WERI-Rb-1 (cell line): ENCODE data around the gene PHF19.

Experiments
- DNase-seq: peaks from one replicate; pipeline ENCODE4 v3.0.0-alpha.2; 2020
- H3K27ac ChIP-seq: fragments of 250-450 bp; sonication (Bioruptor Pico); 2 replicates; pipeline ENCODE4 v1.5.1; 2020; ENCODE audit warnings: mild to moderate bottlenecking, moderate library complexity
- H3K27me3 ChIP-seq: fragments of 250-450 bp; sonication (Bioruptor Pico); 2 replicates; pipeline ENCODE4 v1.5.1; 2021; ENCODE audit warnings: mild to moderate bottlenecking, low read depth, moderate library complexity; ENCODE audit not compliant: insufficient read depth, severe bottlenecking
- H3K36me3 ChIP-seq: fragments of 250-450 bp; sonication (Bioruptor Pico); 2 replicates; pipeline ENCODE4 v1.5.1; 2020; ENCODE audit warnings: mild to moderate bottlenecking, moderate library complexity
- H3K4me3 ChIP-seq: 2 replicates; pipeline ENCODE4 v1.5.1; 2011; ENCODE audit warnings: low read depth, mild to moderate bottlenecking, control low read depth, low read length
- H3K9me3 ChIP-seq: fragments of 250-450 bp; sonication (Bioruptor Pico); 2 replicates; pipeline ENCODE4 v1.5.1; 2021; ENCODE audit warnings: mild to moderate bottlenecking, moderate library complexity; ENCODE audit not compliant: severe bottlenecking
- CTCF ChIP-seq: IDR thresholded peaks from 2 replicates; pipeline ENCODE4 v1.5.1; 2011; ENCODE audit warnings: low read depth, mild to moderate bottlenecking, control low read depth, inconsistent platforms, low read length

The PHF19 gene

GRCh38 chr9:120850315-120850714, 26.7 kb downstream of the PHF19 start:
- Histone ChIP-seq H3K27me3 (no peaks in the 10 kb centered on the region), H3K4me3 (no peak overlapping the region), H3K36me3 (peaks cover 15% of the 10 kb centered on the region), H3K27ac (0 out of 2 replicates have a peak overlapping the region, but pooled peaks have one; percentile 8), H3K9me3 (no peaks in the 10 kb centered on the region)
- TF ChIP-seq CTCF, result no peak
- no peak for DNase-seq

- no peak for TF ChIP-seq CTCF
- Histone ChIP-seq H3K27ac (no peak overlapping the region), H3K36me3 (no peaks in the 10 kb centered on the region), H3K9me3 (no peaks in the 10 kb centered on the region), H3K4me3 (no peak overlapping the region), H3K27me3 (no peaks in the 10 kb centered on the region)
- DNase-seq, result no peak
Observed at GRCh38 chr9:120846906-120847305, 30.1 kb downstream of the PHF19 start.

GRCh38 chr9:120846251-120846889, 30.6 kb downstream of the PHF19 start:
- TF ChIP-seq CTCF, result no peak
- Histone ChIP-seq H3K4me3 (no peak overlapping the region), H3K9me3 (no peaks in the 10 kb centered on the region), H3K36me3 (no peaks in the 10 kb centered on the region), H3K27ac (no peak overlapping the region), H3K27me3 (no peaks in the 10 kb centered on the region)
- no peak for DNase-seq

GRCh38 chr9:120845255-120845654, 31.7 kb downstream of the PHF19 start:
- Histone ChIP-seq H3K9me3 (no peaks in the 10 kb centered on the region), H3K36me3 (no peaks in the 10 kb centered on the region), H3K27me3 (no peaks in the 10 kb centered on the region), H3K27ac (no peak overlapping the region), H3K4me3 (no peak overlapping the region)
- no peak for DNase-seq
- no peak for TF ChIP-seq CTCF

- no peaks in the 10 kb centered on the region for H3K36me3 ChIP-seq
- TF ChIP-seq CTCF, result no peak
- no peaks in the 10 kb centered on the region for H3K9me3 ChIP-seq
- no peak within 1 kb of the TSS for H3K4me3 ChIP-seq
- no peak within 1 kb of the TSS for H3K27ac ChIP-seq
- H3K27me3 ChIP-seq, result no peaks in the 10 kb centered on the region
- DNase-seq, result no peak
Observed at GRCh38 chr9:120842685-120843485, 34.1 kb downstream of the PHF19 start, which contains the start of gene PSMD5. TSS of gene PSMD5 (minus strand) at chr9:120842922. CDS start at chr9:120842909, 13 bp downstream.
